HG03280 (cell line): ENCODE measurements around the gene DNAH3.
A peak's percentile ranks its signal among the peaks of the same experiment; 100 is the strongest.

ENCODE experiments used
- ATAC-seq: cut with Tn5 transposase; IDR thresholded peaks from one replicate; pipeline ENCODE4 v1.9.1; 2021; ENCODE audit warnings: mild to moderate bottlenecking, moderate library complexity; ENCODE audit not compliant: unreplicated experiment

The DNAH3 gene

DNA sequence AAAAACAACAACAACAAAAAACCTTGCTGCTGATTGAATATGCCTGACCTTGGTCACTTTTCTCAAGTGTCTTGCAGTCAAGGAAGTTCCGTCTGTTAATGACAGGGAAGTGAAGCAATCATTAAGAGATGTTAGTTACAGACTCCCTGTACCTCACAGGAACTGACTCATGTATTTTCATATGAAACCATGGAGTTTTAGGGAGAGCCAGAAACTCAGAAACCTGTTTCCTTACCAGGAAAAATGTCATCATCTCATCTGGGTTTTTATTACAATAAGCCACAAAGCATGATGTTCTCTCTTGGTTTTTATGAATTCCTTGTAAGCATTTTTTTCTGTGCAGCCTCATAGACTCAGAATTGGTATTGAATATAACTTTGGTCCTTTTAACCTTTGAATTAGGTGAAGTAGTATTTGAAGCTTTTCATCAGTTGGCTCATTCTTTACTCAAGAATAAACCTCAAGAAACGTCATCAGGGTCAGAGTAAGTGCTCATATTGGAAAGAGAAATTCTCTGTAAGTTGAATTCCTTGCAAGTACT, 239.8 kb downstream of the DNAH3 start:
- no peak for ATAC-seq

DNA sequence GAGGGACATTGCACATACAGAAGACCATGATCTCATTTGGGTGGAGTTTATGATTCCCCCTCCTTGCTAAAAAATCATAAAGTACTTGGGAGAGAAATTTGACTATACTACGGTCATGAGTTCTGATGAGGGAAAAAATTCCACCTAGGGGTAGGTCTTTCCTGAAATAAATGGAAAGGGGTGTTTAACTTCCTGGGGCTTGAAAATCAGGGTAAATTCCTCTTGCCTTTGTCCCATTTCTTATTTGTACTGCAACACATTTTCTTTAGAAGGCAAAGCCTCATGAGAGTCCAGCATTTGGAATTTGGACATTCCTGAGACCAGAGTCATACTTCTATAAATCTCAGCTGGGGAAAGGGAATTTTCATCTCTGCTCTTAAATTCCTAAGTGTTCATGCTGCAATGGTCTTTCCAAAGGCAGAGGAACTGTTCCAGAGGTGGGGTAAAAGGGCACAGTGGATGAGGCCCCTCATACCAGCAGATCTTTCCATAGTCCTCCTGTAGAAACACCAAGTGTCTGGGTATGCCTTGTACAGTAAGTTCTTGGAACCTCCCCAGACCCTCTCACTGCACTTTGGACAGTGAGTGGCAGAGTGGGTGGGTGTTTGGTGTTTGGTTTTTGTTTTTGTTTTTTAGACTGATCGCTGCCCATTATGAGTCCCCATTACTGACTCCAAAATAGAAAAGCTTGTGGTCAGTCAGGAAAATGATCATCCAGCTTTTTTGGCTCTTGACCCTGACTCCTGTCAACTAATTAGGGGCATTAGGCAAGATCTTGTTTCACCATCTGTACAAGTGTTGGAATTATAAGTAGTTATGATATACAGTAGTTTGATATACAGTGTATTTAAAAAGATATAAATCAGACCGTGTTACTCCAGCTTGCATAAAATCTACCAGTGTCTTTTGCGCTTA, 244.0 kb downstream of the DNAH3 start:
- ATAC-seq: no peak

DNA sequence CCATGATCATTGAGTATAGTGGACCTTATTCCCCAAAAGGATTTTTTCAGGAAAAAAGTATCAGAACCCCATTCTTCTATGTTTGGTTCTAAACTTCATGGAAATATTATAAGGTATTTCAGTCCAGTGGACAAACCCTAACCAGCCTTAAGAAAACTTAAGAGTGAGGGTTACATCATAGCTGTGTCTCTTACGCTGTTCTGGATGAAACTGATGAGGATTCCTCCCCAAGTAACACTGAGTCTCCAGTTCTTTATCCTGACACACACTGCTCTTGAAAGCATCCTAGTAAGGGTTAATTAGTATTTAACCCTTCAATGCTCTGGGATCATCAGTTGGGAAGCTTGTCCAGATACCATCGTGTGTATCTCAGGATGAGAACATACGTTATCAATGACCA, 245.1 kb downstream of the DNAH3 start:
- ATAC-seq: no peak

DNA sequence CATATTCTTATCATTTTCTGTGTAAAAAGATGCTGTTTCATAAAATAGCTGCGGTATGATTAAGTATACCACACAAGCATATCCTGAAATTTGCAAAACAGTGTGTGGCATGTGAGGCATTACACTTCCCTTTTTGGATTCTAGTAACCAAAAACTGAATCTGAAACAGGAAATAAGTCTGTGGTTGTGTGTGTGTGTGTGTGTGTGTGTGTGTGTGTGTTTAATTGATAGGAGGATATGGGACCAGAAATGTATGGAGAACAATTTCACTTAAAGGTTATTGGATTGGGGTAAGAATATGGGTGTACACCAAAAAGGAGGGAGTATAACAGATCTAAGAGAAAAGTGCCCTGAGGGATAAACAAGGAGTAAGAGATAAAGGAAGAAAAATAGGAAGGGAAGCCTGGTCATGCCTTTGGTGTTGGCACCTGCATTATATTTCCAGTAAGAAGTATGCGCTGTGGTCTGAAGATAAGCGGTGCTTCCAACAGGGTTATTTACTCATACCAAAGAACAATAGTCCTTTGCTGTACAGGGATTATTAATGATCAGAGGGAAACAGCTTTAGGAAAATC, 246.1 kb downstream of the DNAH3 start:
- no peak for ATAC-seq

DNA sequence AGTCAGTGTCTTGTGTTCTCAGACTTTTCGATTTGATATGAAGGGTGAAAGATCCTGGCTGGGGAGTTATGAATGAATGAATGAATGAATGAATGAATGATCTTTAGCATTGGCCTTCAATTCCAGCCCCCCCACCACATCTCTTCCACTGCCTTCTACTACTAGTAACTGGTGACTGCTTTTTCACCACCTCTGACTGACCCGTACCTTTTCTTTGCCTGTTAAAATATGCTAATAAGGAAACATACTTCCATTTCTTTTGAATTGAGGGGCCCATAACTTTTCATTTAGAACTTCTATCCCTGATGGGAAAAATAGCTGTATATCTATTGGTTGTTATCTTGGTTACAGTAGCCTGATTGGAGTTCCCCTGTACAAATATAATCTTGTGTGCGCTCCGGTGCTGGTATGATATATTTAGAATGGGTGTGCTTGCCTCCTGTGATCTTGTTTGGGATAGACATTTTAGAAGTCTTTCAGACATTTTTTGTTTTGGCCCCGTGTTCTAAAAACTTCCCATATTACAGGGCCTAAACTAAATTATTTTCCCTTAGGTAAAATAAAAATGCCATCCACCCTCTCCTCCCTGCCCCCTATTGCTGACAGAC, 246.6 kb downstream of the DNAH3 start:
- no peak for ATAC-seq

DNA sequence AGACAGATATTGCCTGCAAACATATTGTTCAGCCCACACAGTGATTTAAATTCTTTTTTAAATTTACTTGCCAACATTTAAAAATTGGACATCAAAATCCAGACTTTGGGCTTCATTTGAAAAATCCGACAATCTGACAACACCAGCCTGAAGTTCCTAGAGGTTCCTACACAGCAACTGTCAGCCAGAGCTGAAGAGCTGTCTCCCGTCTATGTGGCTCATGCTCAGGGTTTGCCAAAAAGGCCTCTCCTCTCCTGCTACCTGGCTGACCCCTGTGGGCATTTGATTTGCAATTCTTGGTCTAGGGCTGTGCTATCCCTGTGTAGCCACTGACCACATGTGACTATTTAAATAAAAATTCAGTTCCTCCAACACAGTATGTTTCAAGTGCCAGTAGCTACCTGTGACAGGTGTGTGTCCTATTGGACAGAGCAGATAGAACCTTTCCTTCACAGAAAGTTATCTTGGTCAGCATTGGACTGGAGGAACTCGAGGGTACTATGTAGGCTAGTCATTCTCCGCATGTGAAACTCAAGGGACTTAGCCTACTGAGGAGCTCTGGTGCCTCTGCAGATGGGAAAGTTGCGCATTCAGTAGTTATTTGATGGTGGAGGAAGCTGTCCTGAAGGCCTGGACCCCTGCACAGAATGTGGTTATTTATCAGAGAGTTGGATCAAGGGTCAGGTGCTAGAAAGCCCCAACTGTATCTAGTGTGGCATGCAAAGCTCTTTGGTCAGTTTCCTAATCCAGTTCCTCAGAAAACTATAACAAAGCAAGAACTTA, 247.3 kb downstream of the DNAH3 start:
- ATAC-seq: no peak

DNA sequence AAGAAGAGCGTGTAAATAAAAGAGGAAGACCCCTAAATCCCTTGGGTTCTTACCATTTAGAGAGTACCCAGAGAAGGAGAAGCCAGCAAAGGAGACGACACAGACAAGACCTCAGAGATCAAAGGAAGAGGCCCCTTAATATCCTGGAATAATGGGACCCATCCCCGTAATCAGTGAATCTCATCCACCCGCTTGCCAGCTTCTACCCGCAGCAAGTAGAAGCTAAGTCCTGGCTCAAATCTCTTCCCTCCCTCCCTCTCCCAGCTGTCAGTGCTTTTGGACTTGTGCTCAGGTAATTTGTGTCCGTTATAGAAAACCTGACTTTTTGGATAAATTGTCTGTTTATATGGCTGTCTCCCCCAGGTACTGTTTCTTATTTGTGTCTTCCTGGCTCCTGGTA, 248.2 kb downstream of the DNAH3 start:
- no peak for ATAC-seq

DNA sequence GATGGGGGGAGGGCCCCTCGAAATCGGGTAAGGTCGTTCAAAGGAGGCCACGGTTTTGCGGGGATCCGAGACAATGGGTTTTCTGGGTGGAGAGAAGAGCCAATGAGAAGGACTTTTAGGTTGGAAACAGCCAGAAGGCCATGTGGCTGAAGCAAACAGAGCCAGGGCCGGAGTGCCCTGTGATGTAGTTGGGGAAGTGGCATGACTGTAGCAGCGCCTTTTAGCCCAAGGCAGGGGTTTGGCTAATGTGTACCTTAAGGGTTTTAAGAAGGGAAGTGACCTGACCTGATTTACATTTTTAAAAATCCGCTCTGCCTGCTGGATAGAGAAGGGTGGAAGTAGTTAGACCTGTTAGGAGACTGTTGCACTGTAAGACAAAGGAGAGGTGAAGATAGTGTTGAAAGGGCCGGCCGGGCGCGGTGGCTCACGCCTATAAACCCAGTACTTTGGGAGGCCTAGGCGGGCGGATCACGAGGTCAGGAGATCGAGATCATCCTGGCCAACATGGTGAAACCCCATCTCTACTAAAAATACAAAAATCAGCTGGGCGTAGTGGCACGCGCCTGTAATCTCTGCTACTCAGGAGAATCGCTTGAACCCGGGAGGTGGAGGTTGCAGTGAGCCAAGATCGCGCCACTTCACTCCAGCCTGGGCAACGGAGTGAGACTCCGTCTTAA, 249.1 kb downstream of the DNAH3 start:
- ATAC-seq: no peak

DNA sequence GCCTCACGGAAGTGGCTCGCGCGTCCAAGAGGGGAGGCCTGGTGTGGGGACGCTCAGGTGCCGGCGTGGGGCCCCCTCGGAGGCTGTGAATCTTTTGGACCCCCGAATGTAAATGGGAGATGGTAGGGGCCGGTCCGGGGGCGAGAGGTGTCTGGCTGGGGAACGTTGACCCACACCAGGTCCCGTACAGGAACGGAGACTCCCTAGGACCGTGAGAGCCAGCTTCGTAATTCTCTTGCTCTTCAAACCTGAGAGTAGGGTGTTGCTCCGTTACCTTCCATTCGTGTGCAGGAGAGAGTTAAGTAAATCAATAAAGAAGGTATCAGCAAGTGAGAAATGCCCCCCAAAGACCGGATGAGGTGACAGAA, 249.6 kb downstream of the DNAH3 start:
- no peak for ATAC-seq

DNA sequence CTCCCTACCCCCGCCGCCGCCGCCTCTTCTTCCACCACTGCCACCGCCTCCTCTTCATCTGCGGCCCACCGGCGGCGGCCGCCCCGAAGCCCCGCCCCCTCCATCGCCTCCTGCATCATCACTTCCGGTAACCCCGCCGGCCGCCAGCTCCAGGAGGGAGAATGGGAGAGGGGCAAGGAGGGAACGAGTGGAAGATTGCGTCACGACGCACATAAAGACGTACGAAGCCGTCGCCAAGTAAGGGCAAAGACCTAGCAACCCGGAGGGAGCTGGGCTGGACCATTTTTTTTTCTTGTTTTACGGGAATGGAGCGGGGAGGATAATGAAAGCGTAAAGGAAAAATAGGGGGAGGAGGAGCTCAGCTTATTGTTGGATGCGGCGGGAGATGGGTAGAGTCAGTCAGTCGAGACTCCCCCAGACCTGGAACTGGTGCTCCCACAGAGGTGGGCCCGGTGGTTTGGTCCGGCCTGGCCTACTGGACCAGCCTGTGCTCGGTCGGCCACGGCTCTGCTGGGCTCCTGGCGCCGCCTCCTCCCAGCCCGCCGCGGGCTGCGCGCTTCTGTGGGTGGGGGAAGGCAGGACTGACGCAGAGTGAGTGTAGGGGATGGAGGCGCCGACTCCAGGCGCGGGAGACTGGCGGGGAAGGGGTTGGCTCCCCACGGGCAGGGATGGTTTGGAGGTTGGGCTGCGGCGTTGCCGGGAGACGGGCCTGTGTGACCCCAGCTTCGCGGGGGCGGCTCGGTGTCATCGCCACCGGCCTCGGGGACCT, 250.2 kb downstream of the DNAH3 start, which contains the start of the genes DCUN1D3 and LYRM1:
TSS of gene DCUN1D3 (minus strand) at position 60 of the 769 bp plus-strand sequence. CDS start 37,820 bp downstream, outside the sequence.
TSS of gene LYRM1 (plus strand) at position 473 of the 769 bp plus-strand sequence. CDS start 14,785 bp downstream, outside the sequence.
- ATAC-seq: peak; percentile 69

DNA sequence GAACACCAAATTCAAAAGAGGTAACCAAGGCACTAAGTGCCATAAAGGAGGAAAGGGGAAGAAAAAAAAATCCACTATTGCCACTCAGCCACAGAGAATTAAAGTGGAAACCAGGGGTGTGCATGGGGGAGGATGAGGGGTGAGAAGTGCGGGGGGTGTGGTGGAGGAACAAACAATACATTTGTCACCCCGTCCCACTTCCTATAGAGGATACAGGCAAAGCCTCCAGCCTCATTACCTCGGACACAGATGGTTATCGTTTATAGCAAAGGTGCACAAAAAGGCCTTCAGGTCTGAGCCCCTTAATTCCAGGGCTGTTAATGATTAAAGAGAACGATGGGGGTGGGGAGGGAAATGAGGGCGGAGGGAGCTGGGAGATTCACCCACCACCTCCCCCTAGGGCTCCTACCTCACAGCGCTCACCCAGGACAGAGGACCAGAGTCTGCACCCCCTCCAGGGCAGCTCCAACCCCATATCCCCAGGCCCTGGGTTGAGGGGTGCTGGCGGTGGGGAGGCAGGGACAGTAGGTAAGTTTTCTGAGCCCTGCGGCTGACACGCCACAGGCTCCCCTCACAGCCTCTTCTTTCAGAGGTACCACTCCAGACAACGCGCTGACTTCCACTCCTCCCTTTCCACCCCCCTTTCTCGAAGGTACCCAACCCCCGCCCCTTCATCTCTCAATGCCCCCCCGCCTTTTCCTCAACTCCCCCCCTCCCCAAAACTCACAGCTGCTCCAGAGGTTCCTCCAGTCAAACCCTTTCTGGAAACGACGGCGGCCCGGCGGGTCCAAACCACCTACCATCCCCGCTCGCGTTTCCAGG, 251.0 kb downstream of the DNAH3 start:
- no peak for ATAC-seq

DNA sequence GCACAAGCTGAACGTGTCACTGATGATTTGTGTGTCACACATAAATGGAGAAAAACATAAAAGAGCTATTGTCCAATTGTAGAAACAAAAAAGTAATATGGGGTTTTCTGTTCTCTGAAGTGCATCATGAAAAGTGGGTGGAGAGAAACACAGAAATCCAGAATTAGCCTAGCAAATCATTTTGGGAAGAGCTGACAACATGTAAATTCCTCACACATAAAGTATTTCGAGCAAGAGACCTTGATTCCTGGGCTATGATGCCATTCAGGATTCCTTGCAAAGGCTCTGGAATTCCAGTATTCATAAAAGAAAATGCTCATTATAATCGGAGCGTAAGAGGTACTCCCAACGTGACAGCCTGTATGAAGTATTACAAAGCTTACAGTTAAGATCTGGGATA, 251.6 kb downstream of the DNAH3 start:
- no peak for ATAC-seq

DNA sequence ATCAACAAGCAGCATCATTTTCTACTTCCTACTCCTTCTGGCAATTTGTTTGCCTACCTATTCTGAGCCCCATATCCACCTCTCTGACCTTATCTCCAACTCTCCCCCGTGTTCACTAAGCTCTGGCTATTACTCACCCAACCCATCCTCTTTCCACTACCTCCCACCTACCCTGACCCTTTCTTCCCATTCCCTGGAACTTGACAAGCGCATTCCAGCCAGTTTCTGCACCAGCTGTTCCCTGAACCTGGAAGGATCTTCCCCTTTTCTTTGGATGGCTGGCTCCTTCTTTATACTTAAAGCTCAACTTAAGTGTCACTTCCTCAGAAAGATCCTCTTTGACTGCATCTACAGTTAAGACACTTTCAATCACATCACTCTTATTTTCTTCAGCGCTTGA, 252.7 kb downstream of the DNAH3 start:
- ATAC-seq: no peak

DNA sequence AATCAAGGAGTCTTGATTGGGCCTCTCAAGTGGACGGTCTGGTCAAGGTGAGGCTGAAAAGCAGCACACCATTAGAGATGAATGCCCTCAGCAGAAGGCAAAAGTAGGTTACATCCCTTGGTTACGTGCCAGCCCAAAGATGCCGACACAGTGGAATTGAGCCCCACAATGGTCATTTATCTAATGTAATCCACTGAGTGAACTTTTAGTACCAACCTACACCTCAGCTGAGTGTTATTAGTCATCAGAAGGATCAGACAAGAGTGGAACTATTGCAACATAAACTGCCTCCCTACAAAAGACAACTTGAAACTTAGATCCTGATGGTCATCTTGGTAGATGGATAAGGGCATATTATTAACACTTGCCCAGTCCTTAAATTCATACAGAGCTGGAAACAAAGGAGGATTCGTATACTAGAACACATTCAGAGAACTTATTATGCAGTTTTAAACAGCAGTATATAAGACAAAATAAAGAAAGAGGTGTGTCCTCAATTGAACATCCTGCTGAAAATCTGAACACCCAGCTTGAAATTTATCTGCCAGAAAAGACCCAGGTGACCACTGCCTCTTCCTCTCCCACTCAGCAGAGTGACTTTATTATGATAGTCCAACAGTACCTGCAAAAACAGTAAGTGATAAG, 253.3 kb downstream of the DNAH3 start:
- no peak for ATAC-seq

DNA sequence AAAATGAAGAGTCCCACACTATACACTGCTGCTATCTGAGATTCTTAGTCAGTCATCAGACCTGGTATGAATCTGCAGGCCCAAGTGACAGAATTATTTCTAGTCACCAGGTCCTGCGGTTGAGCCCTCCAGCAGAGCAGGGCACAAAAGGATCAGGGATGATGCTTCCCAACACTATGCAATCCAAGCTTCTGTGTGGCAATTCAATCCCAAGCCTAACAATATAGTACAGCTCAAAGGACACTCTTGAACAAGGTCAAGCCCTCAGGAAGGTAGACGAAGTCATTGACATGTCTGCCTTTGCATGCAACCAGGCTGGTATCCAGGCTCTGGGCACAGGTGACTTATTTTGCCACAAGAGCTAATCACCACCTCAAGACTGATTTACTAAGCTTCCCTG, 256.3 kb downstream of the DNAH3 start:
- no peak for ATAC-seq

DNA sequence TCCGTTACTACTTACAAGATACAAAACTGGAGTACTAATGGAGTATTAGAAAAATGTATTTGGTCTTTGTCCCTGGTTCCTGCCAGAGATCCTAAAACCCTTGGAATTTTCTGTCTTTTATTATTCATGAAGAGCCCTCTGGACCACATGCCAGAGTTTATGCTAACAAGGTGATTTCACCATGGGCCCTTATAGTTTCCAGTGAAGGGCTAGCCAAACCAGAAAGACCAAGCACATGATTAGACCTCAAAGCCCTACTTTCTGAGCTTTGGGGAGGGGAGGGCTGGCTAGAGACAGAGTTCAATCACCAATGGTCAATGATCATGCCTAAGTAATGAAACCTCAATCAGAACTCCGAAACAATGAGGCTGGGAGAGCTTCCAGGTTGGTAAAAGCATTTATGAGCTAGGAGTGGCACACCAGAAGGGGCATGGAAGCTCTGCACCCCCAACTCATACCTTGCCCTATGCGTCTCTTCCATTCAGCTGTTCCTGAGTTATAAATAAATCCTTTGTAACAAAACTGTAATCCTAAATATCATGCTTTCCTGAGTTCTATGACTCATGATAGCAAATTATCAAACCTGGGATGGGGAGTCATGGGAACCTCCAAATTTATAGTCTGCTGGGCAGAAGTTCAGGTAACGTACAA, 260.9 kb downstream of the DNAH3 start:
- no peak for ATAC-seq

DNA sequence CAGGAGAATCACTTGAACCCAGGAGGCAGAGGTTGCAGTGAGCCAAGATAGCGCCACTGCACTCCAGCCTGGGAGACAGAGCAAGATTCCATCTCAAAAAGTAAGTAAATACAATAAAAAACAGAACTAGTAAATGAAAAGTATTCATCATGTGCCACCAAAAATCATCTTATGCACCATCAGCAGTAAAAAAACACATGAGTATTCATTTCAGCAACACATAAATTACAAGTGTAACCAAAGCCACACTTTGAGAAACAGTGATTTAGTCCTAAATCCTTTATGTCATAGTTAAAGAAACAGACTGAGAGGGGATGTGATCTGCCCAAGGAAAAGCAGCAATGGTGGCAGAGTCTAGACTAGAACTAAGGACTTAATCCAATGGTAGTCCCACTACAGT, 263.4 kb downstream of the DNAH3 start:
- ATAC-seq: no peak

DNA sequence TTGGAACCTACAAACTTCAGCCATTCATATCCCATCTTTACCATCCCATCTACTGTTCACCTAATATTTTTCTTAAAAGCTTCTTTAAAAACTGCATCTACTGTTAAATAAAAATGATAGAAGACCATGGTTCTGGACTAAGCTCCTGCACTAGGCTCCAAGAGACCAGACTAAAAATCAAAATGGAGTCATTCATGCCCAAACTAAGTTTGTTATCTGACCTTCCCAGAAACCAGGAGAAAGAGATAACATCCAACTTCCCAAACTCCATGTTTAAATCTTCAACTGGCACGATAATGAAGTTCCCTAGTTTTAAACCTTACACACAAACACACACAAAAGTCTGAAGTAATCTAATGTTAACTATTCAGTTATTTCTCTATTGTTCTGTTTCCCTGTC, 264.3 kb downstream of the DNAH3 start:
- ATAC-seq: no peak
